ENCODE data around the gene VANGL2.
A peak's percentile ranks its signal among the peaks of the same experiment; 100 is the strongest.

Gene VANGL2

GRCh38 chr1:160354388-160354985 is 45.9 kb upstream of the VANGL2 start:
- H3K4me3 ChIP-seq (ENCODE audit: low read depth, low read length): no peak overlapping the region
- H3K27me3 ChIP-seq (ENCODE audit: insufficient read depth, low read length): no peaks in the 10 kb centered on the region
- H3K27ac ChIP-seq (ENCODE audit: low read depth, low read length): no peak overlapping the region
- peaks cover 60 to 84% of the 10 kb centered on the region in 2 experiments for H3K36me3 ChIP-seq (ENCODE audit: control insufficient read depth in 1 of 2, insufficient read depth in 2 of 2, low read length in 2 of 2)
- H3K79me2 ChIP-seq (ENCODE audit: control insufficient read depth, insufficient read depth, low read length, poor library complexity): no peaks in the 10 kb centered on the region
- no peak overlapping the region for H3K4me2 ChIP-seq (ENCODE audit: low read length)
- H4K91ac ChIP-seq (ENCODE audit: low read depth, low read length): no peak overlapping the region
- H3K9ac ChIP-seq (ENCODE audit: low read length): no peak overlapping the region
- H3K4ac ChIP-seq (ENCODE audit: low read depth, low read length): no peak overlapping the region
- no peaks in the 10 kb centered on the region for H3K9me3 ChIP-seq (ENCODE audit: insufficient read depth, low read depth, low read length)
- no peak overlapping the region for H2BK12ac ChIP-seq (ENCODE audit: low read length)
- no peak overlapping the region for H3K23ac ChIP-seq (ENCODE audit: low read length)
- no peaks in the 10 kb centered on the region for H3K79me1 ChIP-seq (ENCODE audit: low read length)
- H3K14ac ChIP-seq (ENCODE audit: low read length): no peak overlapping the region
- no peak overlapping the region for H2BK120ac ChIP-seq (ENCODE audit: insufficient read depth, low read length, poor library complexity)
- no peak overlapping the region for H4K12ac ChIP-seq (ENCODE audit: low read depth, low read length)
- no CpG with 5 or more reads among the region's 5 CpGs for WGBS (ENCODE audit: extremely low coverage, insufficient coverage, insufficient read length)
- H3K4me1 ChIP-seq (ENCODE audit: control insufficient read depth in 1 of 2, insufficient read depth in 2 of 2, low read length in 2 of 2): no peaks in the 10 kb centered on the region
- no peak overlapping the region for H3K18ac ChIP-seq (ENCODE audit: low read length)
- H2AK5ac ChIP-seq (ENCODE audit: low read length): no peak overlapping the region
- DNase-seq: peak in 1 of 2 donors; percentile 45
- no peak overlapping the region for H2AFZ ChIP-seq (ENCODE audit: insufficient read depth, low read length, poor library complexity)
- no peak overlapping the region for H4K8ac ChIP-seq (ENCODE audit: low read depth, low read length)
- no peak overlapping the region for H2BK5ac ChIP-seq (ENCODE audit: low read depth, low read length, poor library complexity)

GRCh38 chr1:160357286-160358002 is 42.9 kb upstream of the VANGL2 start:
- Histone ChIP-seq H3K79me2 (ENCODE audit: control insufficient read depth, insufficient read depth, low read length, poor library complexity) (no peaks in the 10 kb centered on the region), H4K91ac (ENCODE audit: low read depth, low read length) (no peak overlapping the region), H3K36me3 (ENCODE audit: control insufficient read depth in 1 of 2, insufficient read depth in 2 of 2, low read length in 2 of 2) (peaks cover 49 to 71% of the 10 kb centered on the region in 2 experiments), H3K23ac (ENCODE audit: low read length) (no peak overlapping the region), H2BK120ac (ENCODE audit: insufficient read depth, low read length, poor library complexity) (no peak overlapping the region), H2AK5ac (ENCODE audit: low read length) (no peak overlapping the region), H2BK12ac (ENCODE audit: low read length) (no peak overlapping the region), H3K14ac (ENCODE audit: low read length) (no peak overlapping the region), H3K27ac (ENCODE audit: low read depth, low read length) (no peak overlapping the region), H3K4me1 (ENCODE audit: control insufficient read depth in 1 of 2, insufficient read depth in 2 of 2, low read length in 2 of 2) (peaks cover 5 to 7% of the 10 kb centered on the region in 2 experiments), H3K4me2 (ENCODE audit: low read length) (no peak overlapping the region), H3K4me3 (ENCODE audit: low read depth, low read length) (no peak overlapping the region), H4K12ac (ENCODE audit: low read depth, low read length) (no peak overlapping the region), H3K9me3 (ENCODE audit: insufficient read depth, low read depth, low read length) (no peaks in the 10 kb centered on the region), H3K27me3 (ENCODE audit: insufficient read depth, low read length) (no peaks in the 10 kb centered on the region), H3K4ac (ENCODE audit: low read depth, low read length) (no peak overlapping the region), H3K9ac (ENCODE audit: low read length) (no peak overlapping the region), H3K79me1 (ENCODE audit: low read length) (no peaks in the 10 kb centered on the region), H2BK5ac (ENCODE audit: low read depth, low read length, poor library complexity) (no peak overlapping the region), H3K18ac (ENCODE audit: low read length) (no peak overlapping the region), H4K8ac (ENCODE audit: low read depth, low read length) (no peak overlapping the region), H2AFZ (ENCODE audit: insufficient read depth, low read length, poor library complexity) (no peak overlapping the region)
- no CpG with 5 or more reads among the region's 7 CpGs for WGBS (ENCODE audit: extremely low coverage, insufficient coverage, insufficient read length)
- DNase-seq: peak; percentile 40 to 46

- Histone ChIP-seq H4K8ac (ENCODE audit: low read depth, low read length) (no peak overlapping the region), H3K9me3 (ENCODE audit: insufficient read depth, low read depth, low read length) (no peaks in the 10 kb centered on the region), H2BK5ac (ENCODE audit: low read depth, low read length, poor library complexity) (no peak overlapping the region), H3K23ac (ENCODE audit: low read length) (no peak overlapping the region), H3K4me1 (ENCODE audit: control insufficient read depth in 1 of 2, insufficient read depth in 2 of 2, low read length in 2 of 2) (peaks cover 6 to 7% of the 10 kb centered on the region in 2 experiments), H2AFZ (ENCODE audit: insufficient read depth, low read length, poor library complexity) (no peak overlapping the region), H2BK120ac (ENCODE audit: insufficient read depth, low read length, poor library complexity) (no peak overlapping the region), H3K18ac (ENCODE audit: low read length) (no peak overlapping the region), H3K14ac (ENCODE audit: low read length) (no peak overlapping the region), H3K27ac (ENCODE audit: low read depth, low read length) (no peak overlapping the region), H3K9ac (ENCODE audit: low read length) (no peak overlapping the region), H2BK12ac (ENCODE audit: low read length) (no peak overlapping the region), H4K12ac (ENCODE audit: low read depth, low read length) (no peak overlapping the region), H3K36me3 (ENCODE audit: control insufficient read depth in 1 of 2, insufficient read depth in 2 of 2, low read length in 2 of 2) (peaks cover 43 to 65% of the 10 kb centered on the region in 2 experiments), H2AK5ac (ENCODE audit: low read length) (no peak overlapping the region), H3K4me3 (ENCODE audit: low read depth, low read length) (no peak overlapping the region), H3K4ac (ENCODE audit: low read depth, low read length) (no peak overlapping the region), H3K79me1 (ENCODE audit: low read length) (no peaks in the 10 kb centered on the region), H3K27me3 (ENCODE audit: insufficient read depth, low read length) (no peaks in the 10 kb centered on the region), H3K4me2 (ENCODE audit: low read length) (no peak overlapping the region), H3K79me2 (ENCODE audit: control insufficient read depth, insufficient read depth, low read length, poor library complexity) (no peaks in the 10 kb centered on the region), H4K91ac (ENCODE audit: low read depth, low read length) (no peak overlapping the region)
- DNase-seq: no peak
- no CpG with 5 or more reads among the region's 4 CpGs for WGBS (ENCODE audit: extremely low coverage, insufficient coverage, insufficient read length)
Measured at GRCh38 chr1:160358073-160358472, 42.3 kb upstream of the VANGL2 start.

GRCh38 chr1:160359559-160360226 is 40.7 kb upstream of the VANGL2 start:
- Histone ChIP-seq H3K9ac (ENCODE audit: low read length) (no peak overlapping the region), H3K9me3 (ENCODE audit: insufficient read depth, low read depth, low read length) (no peaks in the 10 kb centered on the region), H3K36me3 (ENCODE audit: control insufficient read depth in 1 of 2, insufficient read depth in 2 of 2, low read length in 2 of 2) (peaks cover 30 to 50% of the 10 kb centered on the region in 2 experiments), H3K18ac (ENCODE audit: low read length) (no peak overlapping the region), H4K8ac (ENCODE audit: low read depth, low read length) (no peak overlapping the region), H2BK5ac (ENCODE audit: low read depth, low read length, poor library complexity) (no peak overlapping the region), H3K4me3 (ENCODE audit: low read depth, low read length) (no peak overlapping the region), H3K79me1 (ENCODE audit: low read length) (no peaks in the 10 kb centered on the region), H2AK5ac (ENCODE audit: low read length) (no peak overlapping the region), H3K4ac (ENCODE audit: low read depth, low read length) (no peak overlapping the region), H3K23ac (ENCODE audit: low read length) (no peak overlapping the region), H2BK120ac (ENCODE audit: insufficient read depth, low read length, poor library complexity) (no peak overlapping the region), H3K4me2 (ENCODE audit: low read length) (no peak overlapping the region), H3K27me3 (ENCODE audit: insufficient read depth, low read length) (no peaks in the 10 kb centered on the region), H3K27ac (ENCODE audit: low read depth, low read length) (no peak overlapping the region), H2AFZ (ENCODE audit: insufficient read depth, low read length, poor library complexity) (no peak overlapping the region), H3K4me1 (ENCODE audit: control insufficient read depth in 1 of 2, insufficient read depth in 2 of 2, low read length in 2 of 2) (peaks cover 6 to 7% of the 10 kb centered on the region in 2 experiments), H4K12ac (ENCODE audit: low read depth, low read length) (no peak overlapping the region), H3K14ac (ENCODE audit: low read length) (no peak overlapping the region), H2BK12ac (ENCODE audit: low read length) (no peak overlapping the region), H3K79me2 (ENCODE audit: control insufficient read depth, insufficient read depth, low read length, poor library complexity) (no peaks in the 10 kb centered on the region), H4K91ac (ENCODE audit: low read depth, low read length) (no peak overlapping the region)
- no CpG with 5 or more reads among the region's 9 CpGs for WGBS (ENCODE audit: extremely low coverage, insufficient coverage, insufficient read length)
- no peak for DNase-seq
